HG02588 (cell line): ENCODE results near the gene FYB1.
"Not testable (repeated sequence)": the region's sequence is repeated elsewhere in the genome, so short reads cannot be mapped to it uniquely, and the experiment has no call there.

Experiments
- ATAC-seq: cut with Tn5 transposase; IDR thresholded peaks from one replicate; pipeline ENCODE4 v1.9.1; 2021; ENCODE audit warnings: mild to moderate bottlenecking, moderate library complexity; ENCODE audit not compliant: unreplicated experiment

The FYB1 gene, protein sequence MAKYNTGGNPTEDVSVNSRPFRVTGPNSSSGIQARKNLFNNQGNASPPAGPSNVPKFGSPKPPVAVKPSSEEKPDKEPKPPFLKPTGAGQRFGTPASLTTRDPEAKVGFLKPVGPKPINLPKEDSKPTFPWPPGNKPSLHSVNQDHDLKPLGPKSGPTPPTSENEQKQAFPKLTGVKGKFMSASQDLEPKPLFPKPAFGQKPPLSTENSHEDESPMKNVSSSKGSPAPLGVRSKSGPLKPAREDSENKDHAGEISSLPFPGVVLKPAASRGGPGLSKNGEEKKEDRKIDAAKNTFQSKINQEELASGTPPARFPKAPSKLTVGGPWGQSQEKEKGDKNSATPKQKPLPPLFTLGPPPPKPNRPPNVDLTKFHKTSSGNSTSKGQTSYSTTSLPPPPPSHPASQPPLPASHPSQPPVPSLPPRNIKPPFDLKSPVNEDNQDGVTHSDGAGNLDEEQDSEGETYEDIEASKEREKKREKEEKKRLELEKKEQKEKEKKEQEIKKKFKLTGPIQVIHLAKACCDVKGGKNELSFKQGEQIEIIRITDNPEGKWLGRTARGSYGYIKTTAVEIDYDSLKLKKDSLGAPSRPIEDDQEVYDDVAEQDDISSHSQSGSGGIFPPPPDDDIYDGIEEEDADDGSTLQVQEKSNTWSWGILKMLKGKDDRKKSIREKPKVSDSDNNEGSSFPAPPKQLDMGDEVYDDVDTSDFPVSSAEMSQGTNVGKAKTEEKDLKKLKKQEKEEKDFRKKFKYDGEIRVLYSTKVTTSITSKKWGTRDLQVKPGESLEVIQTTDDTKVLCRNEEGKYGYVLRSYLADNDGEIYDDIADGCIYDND

GRCh38 chr5:39219437-39219836 is at the start of gene FYB1:
FYB1 (minus strand) TSS chr5:39219563; CDS start chr5:39202960, 16,603 bp downstream.
- no peak for ATAC-seq

GRCh38 chr5:39267186-39267585 is 47.8 kb upstream of the FYB1 start:
- no peak for ATAC-seq

GRCh38 chr5:39266442-39266841 is 47.1 kb upstream of the FYB1 start:
- no peak for ATAC-seq

DNA sequence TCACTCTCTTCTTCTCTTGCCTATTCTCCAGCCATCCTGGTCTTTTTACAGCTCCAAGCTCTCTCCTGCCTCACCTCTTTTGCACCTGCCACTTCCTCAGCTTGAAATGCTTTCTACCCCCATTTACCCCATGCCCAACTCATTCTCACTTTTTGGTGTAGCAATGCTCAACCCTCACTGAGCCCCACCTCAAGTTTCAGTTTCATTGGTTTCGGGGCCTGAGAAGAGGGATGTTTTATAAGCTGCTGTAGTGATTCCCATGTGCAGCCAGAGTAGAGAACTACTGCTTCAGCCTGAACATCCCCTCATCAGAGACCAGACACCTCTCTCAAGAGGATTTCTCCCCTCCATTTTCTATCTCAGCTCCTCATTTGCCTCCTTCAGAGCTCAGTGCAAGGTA is 45.2 kb upstream of the FYB1 start:
- peak; percentile 93 for ATAC-seq

- no peak for ATAC-seq
Observed at GRCh38 chr5:39262981-39263380, 43.6 kb upstream of the FYB1 start.

- ATAC-seq = no peak
Observed at GRCh38 chr5:39260095-39260494, 40.7 kb upstream of the FYB1 start.

DNA sequence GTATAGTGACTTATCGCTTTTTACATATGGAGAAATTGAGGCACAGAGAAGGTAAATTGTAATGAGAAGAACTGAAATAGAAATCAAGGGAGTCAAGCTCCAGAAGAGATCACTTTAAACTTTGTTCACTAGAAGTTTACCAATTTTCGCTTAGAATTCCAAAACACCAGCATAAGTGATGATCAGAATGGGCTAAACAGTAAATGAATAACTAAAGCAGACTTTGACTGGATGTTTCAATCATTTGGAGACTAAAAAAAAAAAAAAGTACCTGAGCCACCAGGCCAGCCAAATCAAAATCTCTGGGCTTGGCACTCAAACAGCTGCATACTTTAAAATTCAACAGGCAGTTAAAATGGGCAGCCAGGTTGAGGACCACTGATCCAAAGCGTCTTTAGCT is 38.2 kb upstream of the FYB1 start:
- ATAC-seq = no peak

DNA sequence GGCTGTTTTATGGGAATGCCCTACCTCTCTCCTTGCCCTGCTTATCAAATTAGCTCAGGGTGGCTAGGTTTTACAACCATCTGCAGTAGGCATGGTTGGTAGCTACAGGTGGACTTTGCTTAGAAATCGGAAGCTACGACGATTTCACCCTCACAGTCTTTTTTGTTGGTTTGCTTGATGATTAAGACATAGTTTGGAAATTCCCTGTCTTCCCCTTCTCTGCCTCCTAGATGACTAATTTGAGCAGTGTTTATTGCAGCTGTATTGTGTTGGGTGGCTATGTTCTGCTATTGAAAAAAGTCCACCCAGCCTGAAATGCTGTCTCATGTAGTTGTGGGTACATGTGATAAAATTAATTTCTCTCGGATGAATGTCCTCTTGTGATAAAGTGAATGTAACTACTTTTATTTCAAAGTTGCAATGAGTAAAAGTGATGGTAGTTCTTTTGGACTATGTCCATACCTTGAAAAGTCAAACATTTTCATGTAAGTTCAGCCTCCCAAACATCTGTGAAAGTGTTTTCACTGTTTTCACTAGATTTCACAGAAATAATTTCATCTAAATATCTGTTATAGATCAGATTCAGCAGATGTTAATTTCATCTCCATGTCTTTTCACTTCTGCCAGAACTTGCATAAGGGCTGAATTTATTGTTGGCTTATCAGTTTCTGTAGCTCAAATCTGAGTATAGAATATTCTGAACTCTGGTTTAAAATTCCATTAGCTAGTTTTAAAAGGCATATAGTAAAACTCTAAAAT is 37.3 kb upstream of the FYB1 start:
- ATAC-seq = peak; percentile 84

- ATAC-seq = no peak
Observed at GRCh38 chr5:39255406-39255805, 36.0 kb upstream of the FYB1 start.

GRCh38 chr5:39254671-39255070 is 35.3 kb upstream of the FYB1 start:
- no peak for ATAC-seq

DNA sequence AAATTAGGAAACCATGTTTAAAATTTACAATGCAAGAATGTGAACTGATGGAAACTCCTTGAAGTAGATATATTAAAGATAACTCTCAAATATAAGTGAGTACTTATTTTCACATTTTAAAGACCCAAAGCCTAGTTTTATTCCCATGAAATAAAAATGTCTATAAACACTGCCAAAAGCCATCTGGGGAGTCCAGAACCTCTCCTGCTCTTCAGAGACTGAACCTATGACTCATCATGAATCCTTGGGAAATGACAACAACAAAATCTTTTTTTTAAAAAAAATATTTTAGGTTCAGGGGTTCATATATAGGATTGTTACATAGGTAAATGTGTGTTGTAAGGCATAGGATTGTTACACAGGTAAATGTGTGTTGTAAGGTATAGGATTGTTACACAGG is 33.8 kb upstream of the FYB1 start:
- no peak for ATAC-seq

- ATAC-seq = no peak
Observed at GRCh38 chr5:39249564-39250274, 30.4 kb upstream of the FYB1 start.

DNA sequence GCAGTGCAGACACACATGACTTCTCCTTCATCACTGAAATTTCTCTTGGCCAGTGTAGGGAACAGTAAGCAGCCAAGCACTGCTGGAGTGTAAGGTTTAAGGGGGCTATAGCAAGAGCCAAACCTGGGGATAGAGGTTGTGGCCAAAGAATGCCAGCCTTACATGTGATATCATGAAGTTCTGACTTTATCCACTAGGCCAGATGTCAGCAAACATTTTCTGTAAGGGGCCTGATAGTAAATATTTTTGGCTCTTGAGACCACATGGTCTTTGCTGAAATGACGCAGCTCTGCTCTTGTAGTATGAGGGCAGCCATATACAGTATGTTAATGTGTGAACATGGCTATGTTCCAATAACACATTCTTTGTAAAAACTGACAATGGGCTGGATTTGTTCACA is 29.7 kb upstream of the FYB1 start:
- no peak for ATAC-seq

- no peak for ATAC-seq
Observed at GRCh38 chr5:39240750-39241149, 21.4 kb upstream of the FYB1 start.

- ATAC-seq = no peak
Observed at GRCh38 chr5:39238366-39239105, 19.2 kb upstream of the FYB1 start.

- ATAC-seq = no peak
Observed at GRCh38 chr5:39236718-39237117, 17.4 kb upstream of the FYB1 start.

DNA sequence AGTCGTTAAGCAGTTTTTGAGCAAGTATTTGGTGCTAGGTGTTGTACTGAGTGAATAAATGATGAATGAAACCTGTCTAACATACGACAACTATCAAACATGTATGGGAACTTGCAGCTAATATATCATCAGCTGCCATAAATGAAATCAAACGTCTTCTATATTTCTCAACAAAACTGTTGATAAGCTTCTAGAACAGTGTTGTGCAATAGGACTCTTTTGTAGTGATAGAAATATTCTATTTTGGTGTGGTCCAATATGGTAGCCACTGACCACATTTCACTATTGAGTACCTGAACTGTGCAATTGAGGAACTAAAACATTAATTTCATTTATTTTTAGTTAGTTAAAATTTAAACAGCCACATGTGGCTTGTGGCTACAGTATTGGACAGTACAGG is 16.3 kb upstream of the FYB1 start:
- no peak for ATAC-seq

GRCh38 chr5:39234494-39234893 is 15.1 kb upstream of the FYB1 start:
- not testable (repeated sequence) for ATAC-seq

DNA sequence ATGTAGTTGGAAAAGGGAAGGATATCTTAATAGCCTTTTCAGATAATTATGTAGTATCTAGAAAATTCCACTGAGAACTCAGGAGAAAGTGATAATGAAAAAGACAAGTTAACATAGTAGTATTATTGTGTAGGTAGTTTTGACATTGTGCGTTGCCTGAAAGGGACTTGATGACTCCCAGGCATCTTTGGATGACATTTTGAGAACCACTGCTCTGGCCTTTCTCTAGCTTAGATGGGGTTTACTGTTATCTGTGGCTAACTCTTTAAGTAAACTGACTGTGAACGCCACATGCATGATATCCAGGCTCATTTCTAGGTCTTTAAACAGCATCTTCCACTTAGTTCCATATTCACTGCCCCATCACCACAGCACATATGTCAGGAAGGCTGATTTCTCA is 14.4 kb upstream of the FYB1 start:
- ATAC-seq = no peak
